ENCODE results near the gene ANKDD1A. TPM values are rescaled to one million over a fixed set of nuclear protein-coding genes. Genes with fewer than 3 reads are reported as not detected.

The ANKDD1A gene
- total and polyA plus RNA-seq, 5 donors from 2014 or later: 0.35 to 12.4 (median 1.3) TPM

DNA sequence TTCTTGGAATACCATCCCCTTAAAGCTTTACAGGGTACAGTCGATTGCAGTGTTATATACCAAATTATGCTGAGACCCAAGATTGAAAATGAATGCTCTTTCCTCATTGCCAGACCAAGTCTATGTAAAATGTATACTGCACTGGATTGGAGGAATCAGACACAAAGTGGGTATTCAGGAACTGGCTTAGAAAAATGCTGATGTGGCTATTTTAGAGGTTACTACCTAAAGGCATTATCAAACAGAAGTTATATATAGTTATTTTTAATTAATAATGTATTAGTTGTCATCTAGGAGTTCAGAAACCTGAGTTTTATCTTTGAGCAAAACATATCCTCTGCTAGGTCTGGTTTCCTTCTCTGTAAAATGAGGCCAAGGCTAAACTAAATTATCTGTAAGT, 81.6 kb downstream of the ANKDD1A start:
- H3K9me3 ChIP-seq (ENCODE audit: control insufficient read depth in 2 of 2, low read length in 2 of 2): no peaks in the 10 kb centered on the region
- no peaks in the 10 kb centered on the region for H3K27me3 ChIP-seq (ENCODE audit: control insufficient read depth, insufficient read depth, low read length)
- Mint-ChIP-seq H3K36me3 (peaks cover 1% of the 10 kb centered on the region), H3K27ac (peak overlapping the region in 1 of 3 donors; percentile 83), H3K4me1 (peaks cover 10 to 23% (median 14%) of the 10 kb centered on the region in 4 donors), H3K9me3 (peaks cover 0 to 1% (median 0%) of the 10 kb centered on the region in 7 donors), H3K27me3 (peaks cover 8% of the 10 kb centered on the region), H3K4me3 (peak overlapping the region in 3 of 4 donors; percentile 14 to 77 (median 65))
- no peak overlapping the region for H3K27ac ChIP-seq (ENCODE audit: insufficient read depth, low read length, poor library complexity, severe bottlenecking)
- H3K36me3 ChIP-seq (ENCODE audit: control insufficient read depth, insufficient read depth, low read length): no peaks in the 10 kb centered on the region
- DNase-seq: no peak
- no peak overlapping the region for H3K4me3 ChIP-seq (ENCODE audit: low read depth, low read length)
- H3K4me1 ChIP-seq (ENCODE audit: control insufficient read depth, insufficient read depth, low read length, poor library complexity, severe bottlenecking): peaks cover 23% of the 10 kb centered on the region
- no peak for ATAC-seq (ENCODE audit: low read depth in 2 of 2)

DNA sequence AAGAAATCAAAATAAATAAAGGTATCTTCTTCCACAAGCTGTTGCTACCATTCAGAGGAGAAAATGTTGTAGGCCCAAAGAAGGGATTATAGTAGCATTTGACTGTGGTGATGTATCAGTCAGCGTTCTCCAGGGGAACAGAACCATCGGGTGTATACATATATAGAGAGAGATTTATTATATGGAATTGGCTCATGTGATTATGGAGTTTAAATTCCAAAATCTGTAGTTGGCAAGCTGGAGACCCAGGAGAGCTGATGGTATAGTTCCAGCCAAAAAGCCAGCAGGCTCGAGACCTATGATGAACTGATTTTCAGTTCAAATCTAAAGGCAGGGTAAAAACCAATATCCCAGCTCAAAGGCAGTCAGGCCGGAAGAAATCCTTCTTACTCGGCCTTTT, 85.4 kb downstream of the ANKDD1A start:
- Mint-ChIP-seq H3K27ac (no peak overlapping the region), H3K9me3 (peaks cover 0 to 1% (median 0%) of the 10 kb centered on the region in 7 donors), H3K36me3 (no peaks in the 10 kb centered on the region), H3K4me1 (peaks cover 0 to 5% (median 4%) of the 10 kb centered on the region in 4 donors), H3K27me3 (no peaks in the 10 kb centered on the region), H3K4me3 (no peak overlapping the region)
- H3K27ac ChIP-seq (ENCODE audit: insufficient read depth, low read length, poor library complexity, severe bottlenecking): no peak overlapping the region
- no peaks in the 10 kb centered on the region for H3K36me3 ChIP-seq (ENCODE audit: control insufficient read depth, insufficient read depth, low read length)
- no peak for DNase-seq
- no peak overlapping the region for H3K4me3 ChIP-seq (ENCODE audit: low read depth, low read length)
- H3K27me3 ChIP-seq (ENCODE audit: control insufficient read depth, insufficient read depth, low read length): no peaks in the 10 kb centered on the region
- no peak for ATAC-seq (ENCODE audit: low read depth in 2 of 2)
- no peaks in the 10 kb centered on the region for H3K9me3 ChIP-seq (ENCODE audit: control insufficient read depth in 2 of 2, low read length in 2 of 2)
- H3K4me1 ChIP-seq (ENCODE audit: control insufficient read depth, insufficient read depth, low read length, poor library complexity, severe bottlenecking): peaks cover 7% of the 10 kb centered on the region

DNA sequence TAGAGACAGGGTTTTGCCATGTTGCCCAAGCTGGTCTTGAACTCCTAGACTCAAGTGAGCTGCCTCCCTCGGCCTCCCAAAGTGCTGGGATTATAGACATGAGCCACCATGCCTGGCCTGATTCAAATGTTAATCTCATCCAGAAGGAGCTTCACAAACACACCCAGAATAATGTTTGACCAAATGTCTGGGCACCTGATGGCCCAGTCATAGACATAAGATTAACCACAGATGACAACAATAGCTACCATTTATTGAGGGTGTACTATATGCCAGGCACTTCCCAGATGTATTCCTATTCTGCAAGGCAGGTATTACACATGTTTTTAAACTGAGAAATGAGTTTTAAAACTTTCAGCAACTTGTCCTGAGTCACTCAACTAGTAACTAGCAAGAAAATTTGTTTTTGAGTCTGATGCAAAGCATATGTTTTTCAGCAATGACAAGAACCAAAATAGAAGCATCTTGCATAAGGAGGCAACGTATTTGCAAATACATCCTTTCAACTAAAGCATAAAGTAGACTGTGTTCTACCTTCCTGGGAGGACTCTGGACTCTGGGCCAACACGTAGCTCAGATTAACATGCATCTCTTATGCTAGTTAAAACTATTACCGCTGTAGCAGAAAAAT, 86.2 kb downstream of the ANKDD1A start:
- no peak for DNase-seq
- no peaks in the 10 kb centered on the region for H3K27me3 ChIP-seq (ENCODE audit: control insufficient read depth, insufficient read depth, low read length)
- H3K9me3 Mint-ChIP-seq: peaks cover 0 to 1% (median 0%) of the 10 kb centered on the region in 7 donors
- H3K27me3 Mint-ChIP-seq: no peaks in the 10 kb centered on the region
- no peak for ATAC-seq (ENCODE audit: low read depth in 2 of 2)
- H3K4me1 ChIP-seq (ENCODE audit: control insufficient read depth, insufficient read depth, low read length, poor library complexity, severe bottlenecking): peaks cover 4% of the 10 kb centered on the region
- no peak overlapping the region for H3K27ac ChIP-seq (ENCODE audit: insufficient read depth, low read length, poor library complexity, severe bottlenecking)
- H3K4me1 Mint-ChIP-seq: peaks cover 0 to 5% (median 4%) of the 10 kb centered on the region in 4 donors
- H3K4me3 ChIP-seq (ENCODE audit: low read depth, low read length): no peak overlapping the region
- H3K4me3 Mint-ChIP-seq: no peak overlapping the region
- H3K36me3 ChIP-seq (ENCODE audit: control insufficient read depth, insufficient read depth, low read length): peaks cover 6% of the 10 kb centered on the region
- H3K27ac Mint-ChIP-seq: no peak overlapping the region
- no peaks in the 10 kb centered on the region for H3K36me3 Mint-ChIP-seq
- H3K9me3 ChIP-seq (ENCODE audit: control insufficient read depth in 2 of 2, low read length in 2 of 2): no peaks in the 10 kb centered on the region

DNA sequence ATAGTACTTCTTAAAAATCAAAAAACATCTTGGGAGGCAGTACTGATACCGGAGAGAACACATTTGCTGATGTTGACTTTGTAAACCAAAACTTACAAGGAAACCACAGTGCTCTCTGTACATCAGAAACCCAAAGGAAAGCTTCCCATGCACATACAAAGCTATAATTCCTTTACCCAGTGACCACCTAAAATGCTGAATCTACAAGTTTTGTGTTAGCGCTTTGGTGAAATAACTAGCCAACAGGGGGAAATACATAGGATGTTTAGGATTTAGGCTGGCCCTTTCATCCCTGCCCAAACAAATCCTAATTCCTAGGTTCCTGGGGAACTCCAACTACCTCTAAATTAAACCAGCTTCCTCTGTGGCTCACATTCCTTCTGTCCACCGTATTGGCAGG, 93.3 kb downstream of the ANKDD1A start:
- Histone ChIP-seq H3K4me3 (ENCODE audit: low read depth, low read length) (no peak overlapping the region), H3K36me3 (ENCODE audit: control insufficient read depth, insufficient read depth, low read length) (peaks cover 13% of the 10 kb centered on the region), H3K9me3 (ENCODE audit: control insufficient read depth in 2 of 2, low read length in 2 of 2) (no peaks in the 10 kb centered on the region), H3K4me1 (ENCODE audit: control insufficient read depth, insufficient read depth, low read length, poor library complexity, severe bottlenecking) (no peaks in the 10 kb centered on the region), H3K27ac (ENCODE audit: insufficient read depth, low read length, poor library complexity, severe bottlenecking) (no peak overlapping the region), H3K27me3 (ENCODE audit: control insufficient read depth, insufficient read depth, low read length) (no peaks in the 10 kb centered on the region)
- Mint-ChIP-seq H3K4me1 (peaks cover 0 to 6% (median 0%) of the 10 kb centered on the region in 4 donors), H3K36me3 (peaks cover 20% of the 10 kb centered on the region), H3K27me3 (no peaks in the 10 kb centered on the region), H3K4me3 (no peak overlapping the region), H3K9me3 (no peaks in the 10 kb centered on the region), H3K27ac (no peak overlapping the region)
- DNase-seq: no peak
- ATAC-seq (ENCODE audit: low read depth in 2 of 2): no peak

- Histone ChIP-seq H3K27me3 (ENCODE audit: control insufficient read depth, insufficient read depth, low read length) (no peaks in the 10 kb centered on the region), H3K4me3 (ENCODE audit: low read depth, low read length) (no peak overlapping the region), H3K36me3 (ENCODE audit: control insufficient read depth, insufficient read depth, low read length) (peaks cover 13% of the 10 kb centered on the region), H3K27ac (ENCODE audit: insufficient read depth, low read length, poor library complexity, severe bottlenecking) (no peak overlapping the region), H3K9me3 (ENCODE audit: control insufficient read depth in 2 of 2, low read length in 2 of 2) (no peaks in the 10 kb centered on the region), H3K4me1 (ENCODE audit: control insufficient read depth, insufficient read depth, low read length, poor library complexity, severe bottlenecking) (no peaks in the 10 kb centered on the region)
- no peaks in the 10 kb centered on the region for H3K27me3 Mint-ChIP-seq
- peaks cover 20% of the 10 kb centered on the region for H3K36me3 Mint-ChIP-seq
- DNase-seq (no peak), ATAC-seq (ENCODE audit: low read depth in 2 of 2) (no peak)
- H3K27ac Mint-ChIP-seq: no peak overlapping the region
- H3K4me1 Mint-ChIP-seq: peaks cover 0 to 4% (median 0%) of the 10 kb centered on the region in 4 donors
- no peak overlapping the region for H3K4me3 Mint-ChIP-seq
- H3K9me3 Mint-ChIP-seq: no peaks in the 10 kb centered on the region
These were observed 95.2 kb downstream of the ANKDD1A start for GRCh38 chr15:65006876-65007275.

Other genes with a start within 250 kb of the ANKDD1A start
- 0.37 TPM for gene RBPMS2, start 136.3 kb upstream of the ANKDD1A start, total RNA-seq
- gene RBPMS2, start 136.3 kb upstream of the ANKDD1A start, polyA plus RNA-seq: not detected
- gene PIF1, start 86.3 kb upstream of the ANKDD1A start, total RNA-seq: 0.37 TPM
- gene PIF1, start 86.3 kb upstream of the ANKDD1A start, polyA plus RNA-seq: under 1 TPM in 3 of 4 donors, not detected in 1; 0.07 to 0.34 (median 0.24) TPM
- gene PLEKHO2, start 70.0 kb upstream of the ANKDD1A start, total RNA-seq: 15.6 TPM
- gene PLEKHO2, start 70.0 kb upstream of the ANKDD1A start, polyA plus RNA-seq: 10 to 100 TPM; 27.2 to 33.4 (median 29.3) TPM
- gene SPG21, start 78.0 kb downstream of the ANKDD1A start, total RNA-seq: 46.9 TPM
- gene SPG21, start 78.0 kb downstream of the ANKDD1A start, polyA plus RNA-seq: 100 to 1,000 TPM; 126 to 146 (median 136) TPM
- gene MTFMT, start 117.7 kb downstream of the ANKDD1A start, total RNA-seq: 6.1 TPM
- gene MTFMT, start 117.7 kb downstream of the ANKDD1A start, polyA plus RNA-seq: 10 to 100 TPM; 18.7 to 26.9 (median 19.9) TPM
- gene SLC51B, start 133.5 kb downstream of the ANKDD1A start, total RNA-seq: not detected
- gene SLC51B, start 133.5 kb downstream of the ANKDD1A start, polyA plus RNA-seq: not detected
- not detected for gene RASL12, start 156.1 kb downstream of the ANKDD1A start, total RNA-seq
- not detected for gene RASL12, start 156.1 kb downstream of the ANKDD1A start, polyA plus RNA-seq
- gene KBTBD13, start 164.8 kb downstream of the ANKDD1A start, total RNA-seq: not detected
- gene KBTBD13, start 164.8 kb downstream of the ANKDD1A start, polyA plus RNA-seq: not detected
- 10.1 TPM for gene UBAP1L, start 203.3 kb downstream of the ANKDD1A start, total RNA-seq
- under 1 TPM in 3 of 4 donors, not detected in 1; 0.08 to 0.42 (median 0.21) TPM for gene UBAP1L, start 203.3 kb downstream of the ANKDD1A start, polyA plus RNA-seq
- 37.6 TPM for gene PDCD7, start 221.9 kb downstream of the ANKDD1A start, total RNA-seq
- gene PDCD7, start 221.9 kb downstream of the ANKDD1A start, polyA plus RNA-seq: 10 to 100 TPM; 12.3 to 19.0 (median 13.5) TPM